ENCODE measurements around the gene ATOH8. TPM values are rescaled to one million over a fixed set of nuclear protein-coding genes. Genes with fewer than 3 reads are reported as not detected.

ATOH8 gene
- total and polyA plus RNA-seq, 2 donors (not counting 1 experiment from before 2014, with no cell fraction given): not detected

- no peaks in the 10 kb centered on the region for H3K4me1 Mint-ChIP-seq
- Histone ChIP-seq H3K4me2 (replicated peaks; ENCODE audit: low read depth, low read length, poor library complexity, severe bottlenecking) (no peak overlapping the region), H4K20me1 (ENCODE audit: control insufficient read depth, insufficient read depth, low read length, poor library complexity, severe bottlenecking) (no peaks in the 10 kb centered on the region), H3K4me3 (ENCODE audit: control extremely low read depth in 1 of 5, extremely low read depth in 1 of 5, insufficient read depth in 1 of 5, low read depth in 2 of 5, low read length in 4 of 5) (no peak overlapping the region), H2AFZ (ENCODE audit: insufficient read depth, low read depth, low read length, poor library complexity, severe bottlenecking) (no peak overlapping the region), H3K79me2 (ENCODE audit: control insufficient read depth, insufficient read depth, low read length) (no peaks in the 10 kb centered on the region), H3K27me3 (replicated peaks in 1 of 4; ENCODE audit: control extremely low read depth in 1 of 4, control insufficient read depth in 3 of 4, insufficient read depth in 4 of 4, low read length in 3 of 4) (peaks cover 0 to 3% (median 0%) of the 10 kb centered on the region in 4 experiments), H3K9ac (ENCODE audit: low read length) (no peak overlapping the region), H3K9me3 (ENCODE audit: control extremely low read depth in 1 of 3, control insufficient read depth in 2 of 3, insufficient read depth in 1 of 3, low read length in 2 of 3) (no peaks in the 10 kb centered on the region), H3K36me3 (replicated peaks in 1 of 2; ENCODE audit: control extremely low read depth in 1 of 2, control insufficient read depth in 1 of 2, extremely low read depth in 1 of 2, insufficient read depth in 2 of 2, low read length in 1 of 2) (no peaks in the 10 kb centered on the region), H3K27ac (ENCODE audit: low read length in 2 of 2) (no peak overlapping the region), H3K4me1 (ENCODE audit: control insufficient read depth in 2 of 2, insufficient read depth in 2 of 2, low read length in 2 of 2) (no peaks in the 10 kb centered on the region)
- intact Hi-C loops (cut with micrococcal nuclease): no loop called here
- ChIA-PET CTCF (no interaction called here), POLR2A (no interaction called here)
- 89% methylated on average over 7 of the region's 8 CpGs for WGBS (ENCODE audit: insufficient coverage)
- no peak overlapping the region for H3K4me3 Mint-ChIP-seq
- TF ChIP-seq EZH2 (IDR thresholded peaks at IDR 0.05; ENCODE audit: borderline replicate concordance, insufficient read depth, low read depth, low read length, poor library complexity, severe bottlenecking): no peak
- TF ChIP-seq CTCF (IDR thresholded peaks at IDR 0.05): no peak
- ATAC-seq (ENCODE audit: low read depth) (no peak), DNase-seq (no peak)
- no peak overlapping the region for H3K27ac Mint-ChIP-seq
- H3K27me3 Mint-ChIP-seq: peaks cover 46% of the 10 kb centered on the region
- H3K9me3 Mint-ChIP-seq (ENCODE audit: insufficient read depth): no peaks in the 10 kb centered on the region
These were observed 39.1 kb downstream of the ATOH8 start for GRCh38 chr2:85792783-85793441.

GRCh38 chr2:85793584-85793983 lies 39.8 kb downstream of the ATOH8 start:
- POLR2A ChIA-PET: no interaction called here
- Histone ChIP-seq H3K27me3 (replicated peaks in 1 of 4; ENCODE audit: control extremely low read depth in 1 of 4, control insufficient read depth in 3 of 4, insufficient read depth in 4 of 4, low read length in 3 of 4) (peaks cover 0 to 6% (median 0%) of the 10 kb centered on the region in 4 experiments), H2AFZ (ENCODE audit: insufficient read depth, low read depth, low read length, poor library complexity, severe bottlenecking) (no peak overlapping the region), H4K20me1 (ENCODE audit: control insufficient read depth, insufficient read depth, low read length, poor library complexity, severe bottlenecking) (no peaks in the 10 kb centered on the region), H3K9me3 (ENCODE audit: control extremely low read depth in 1 of 3, control insufficient read depth in 2 of 3, insufficient read depth in 1 of 3, low read length in 2 of 3) (no peaks in the 10 kb centered on the region), H3K36me3 (replicated peaks in 1 of 2; ENCODE audit: control extremely low read depth in 1 of 2, control insufficient read depth in 1 of 2, extremely low read depth in 1 of 2, insufficient read depth in 2 of 2, low read length in 1 of 2) (no peaks in the 10 kb centered on the region), H3K9ac (ENCODE audit: low read length) (no peak overlapping the region), H3K4me1 (ENCODE audit: control insufficient read depth in 2 of 2, insufficient read depth in 2 of 2, low read length in 2 of 2) (no peaks in the 10 kb centered on the region), H3K4me2 (replicated peaks; ENCODE audit: low read depth, low read length, poor library complexity, severe bottlenecking) (no peak overlapping the region), H3K4me3 (ENCODE audit: control extremely low read depth in 1 of 5, extremely low read depth in 1 of 5, insufficient read depth in 1 of 5, low read depth in 2 of 5, low read length in 4 of 5) (no peak overlapping the region), H3K79me2 (ENCODE audit: control insufficient read depth, insufficient read depth, low read length) (no peaks in the 10 kb centered on the region), H3K27ac (ENCODE audit: low read length in 2 of 2) (no peak overlapping the region)
- intact Hi-C loops (cut with micrococcal nuclease): no loop called here
- TF ChIP-seq EZH2 (IDR thresholded peaks at IDR 0.05; ENCODE audit: borderline replicate concordance, insufficient read depth, low read depth, low read length, poor library complexity, severe bottlenecking) (no peak), CTCF (IDR thresholded peaks at IDR 0.05) (no peak)
- no peak overlapping the region for H3K27ac Mint-ChIP-seq
- H3K4me1 Mint-ChIP-seq: no peaks in the 10 kb centered on the region
- no peak overlapping the region for H3K4me3 Mint-ChIP-seq
- CTCF ChIA-PET: no interaction called here
- DNase-seq: no peak
- H3K27me3 Mint-ChIP-seq: peaks cover 45% of the 10 kb centered on the region
- no peak for ATAC-seq (ENCODE audit: low read depth)
- 100% methylated on average over 1 of the region's 4 CpGs for WGBS (ENCODE audit: insufficient coverage)
- no peaks in the 10 kb centered on the region for H3K9me3 Mint-ChIP-seq (ENCODE audit: insufficient read depth)
